Activated naive CD4-positive, alpha-beta T cell treated with anti-CD3 and anti-CD28 coated beads, Interleukin-2, amount 50 U/mL, for 72 hours (primary cell): ENCODE results near the gene RABGAP1L. TPM values are rescaled to one million over a fixed set of nuclear protein-coding genes. Genes with fewer than 3 reads are reported as not detected.
"Not testable (repeated sequence)": the region's sequence is repeated elsewhere in the genome, so short reads cannot be mapped to it uniquely, and the experiment has no call there.

Experiments used
- ATAC-seq, 2 donors: fragments of 150-1000 bp; cut with Tn5 transposase; 2 replicates each; pipeline ENCODE4 v1.10.0; 2021; ENCODE audit warnings: mild to moderate bottlenecking in 2 of 2, moderate library complexity in 2 of 2
- DNase-seq, 2 donors: peaks; one replicate each; pipeline ENCODE4 v3.0.0; 2021 to 2022; ENCODE audit warnings: low spot score in 2 of 2
- H3K27ac Mint-ChIP-seq, 2 donors: one replicate each; pipeline ENCODE4 v1.8.0; 2022; ENCODE audit warnings: mild to moderate bottlenecking in 2 of 2, mixed read lengths in 2 of 2
- H3K36me3 Mint-ChIP-seq, 2 donors: one replicate each; pipeline ENCODE4 v1.8.0; 2022; ENCODE audit warnings: mixed read lengths in 2 of 2
- H3K9me3 Mint-ChIP-seq, 2 donors: one replicate each; pipeline ENCODE4 v1.8.0; 2022; ENCODE audit warnings: mixed read lengths in 2 of 2
- total RNA-seq, 2 donors: library from RNA; stranded (reverse); gene quantifications; one replicate each; pipeline ENCODE4 v1.2.3, GENCODE V29; 2022

Gene RABGAP1L
- total RNA-seq, 2 donors from 2014 or later = 24.0 to 26.8 TPM

DNA sequence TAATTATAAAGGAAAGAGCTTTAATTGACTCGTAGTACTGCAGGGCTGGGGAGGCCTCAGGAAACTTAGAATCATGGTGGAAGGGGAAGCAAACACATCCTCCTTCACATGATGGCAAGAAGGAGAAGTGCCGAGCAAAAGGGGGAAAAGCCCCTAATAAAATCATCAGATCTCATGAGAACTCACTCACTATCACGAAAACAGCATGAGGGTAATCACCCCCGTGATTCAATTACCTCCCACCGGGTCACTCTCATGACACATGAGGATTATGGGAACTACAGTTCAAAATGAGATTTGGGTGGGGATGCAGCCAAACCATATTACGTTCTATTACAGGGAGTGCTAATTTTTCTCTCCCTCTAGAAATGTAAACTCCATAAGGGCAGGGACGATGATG is 878.1 kb downstream of the RABGAP1L start:
- DNase-seq = no peak
- ATAC-seq = no peak
- Mint-ChIP-seq H3K36me3 (no peaks in the 10 kb centered on the region), H3K27ac (no peak overlapping the region), H3K9me3 (no peaks in the 10 kb centered on the region)

DNA sequence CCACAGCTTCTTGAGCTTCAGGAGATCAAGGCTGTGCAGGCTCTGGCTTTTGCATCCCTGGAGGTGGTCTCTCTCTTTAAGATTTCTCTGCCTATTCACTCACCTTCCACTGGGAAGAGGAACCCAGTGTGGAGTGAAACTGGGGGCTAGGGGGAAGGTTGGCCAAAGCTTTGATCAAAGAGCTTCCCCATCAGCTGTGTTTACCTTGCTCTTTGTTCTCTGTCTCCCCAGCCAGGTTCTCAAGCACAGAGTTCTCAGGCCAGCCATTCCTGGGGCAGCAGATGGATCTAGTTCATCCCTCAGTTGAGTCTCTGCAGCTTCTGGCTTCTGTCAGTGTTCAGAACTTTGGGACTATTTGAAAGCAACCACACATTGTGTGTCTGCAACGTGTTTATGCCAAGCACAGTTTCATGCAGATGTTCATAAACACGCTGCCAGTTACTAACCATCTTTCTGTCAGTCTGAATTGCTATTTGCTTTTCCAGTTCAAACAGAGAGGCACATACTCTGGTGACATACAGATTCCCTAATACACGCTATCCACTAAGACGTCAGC is 881.1 kb downstream of the RABGAP1L start:
- H3K27ac Mint-ChIP-seq = no peak overlapping the region
- H3K9me3 Mint-ChIP-seq = no peaks in the 10 kb centered on the region
- DNase-seq = no peak
- no peaks in the 10 kb centered on the region for H3K36me3 Mint-ChIP-seq
- ATAC-seq = no peak

GRCh38 chr1:175042650-175043049 is 883.3 kb downstream of the RABGAP1L start:
- Mint-ChIP-seq H3K27ac (no peak overlapping the region), H3K9me3 (no peaks in the 10 kb centered on the region), H3K36me3 (no peaks in the 10 kb centered on the region)
- no peak for DNase-seq
- ATAC-seq = no peak

DNA sequence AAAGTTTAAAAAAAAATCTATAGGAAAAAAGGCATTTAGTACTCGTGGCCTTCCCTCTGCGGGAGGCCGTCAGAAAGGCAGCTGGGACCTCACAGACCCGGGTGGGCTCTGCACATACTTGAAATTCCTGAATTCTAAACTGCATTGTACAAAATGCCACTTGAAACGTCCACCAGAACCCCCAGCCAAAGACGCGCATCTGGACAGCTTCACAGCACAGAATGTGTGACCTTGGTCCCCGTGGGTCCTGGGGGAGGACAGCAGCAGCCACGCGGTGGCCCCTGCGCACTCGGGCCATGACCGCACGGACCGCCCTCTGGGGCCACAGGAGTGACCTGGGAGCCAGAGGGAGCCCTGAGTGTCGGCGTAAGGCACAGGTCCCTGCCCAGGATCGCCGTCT is 884.5 kb downstream of the RABGAP1L start:
- no peaks in the 10 kb centered on the region for H3K36me3 Mint-ChIP-seq
- no peaks in the 10 kb centered on the region for H3K9me3 Mint-ChIP-seq
- no peak overlapping the region for H3K27ac Mint-ChIP-seq
- no peak for ATAC-seq
- DNase-seq = no peak

DNA sequence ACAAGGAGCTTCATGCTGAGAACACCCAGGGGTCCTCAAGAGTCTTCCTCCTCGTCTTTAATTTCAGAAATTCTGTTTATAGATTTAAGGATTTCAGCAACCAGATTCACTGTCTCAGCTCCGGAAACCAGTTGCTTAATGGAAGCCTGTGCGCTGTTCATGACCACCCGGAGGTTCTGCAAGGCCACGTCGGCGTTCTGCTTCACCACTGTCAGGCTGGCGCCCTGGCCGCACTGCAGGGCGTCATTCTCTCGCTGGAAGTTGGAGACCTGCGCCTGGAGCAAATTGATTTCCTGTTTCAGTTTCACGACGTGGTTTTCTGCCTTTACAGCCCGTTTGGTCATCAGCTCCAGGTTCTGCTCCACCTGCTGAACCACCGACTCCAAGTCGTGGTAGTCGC is 885.3 kb downstream of the RABGAP1L start:
- DNase-seq, H3K36me3 Mint-ChIP-seq, H3K9me3 Mint-ChIP-seq, ATAC-seq, H3K27ac Mint-ChIP-seq: not testable (repeated sequence)

Other genes starting within 250 kb of the RABGAP1L start
- gene SERPINC1, start 242.2 kb upstream of the RABGAP1L start, total RNA-seq = under 1 TPM in 1 of 2 donors, not detected in 1; 0.27 TPM
- 10 to 100 TPM; 27.4 to 50.1 TPM for gene RC3H1, start 137.2 kb upstream of the RABGAP1L start, total RNA-seq